ENCODE results near the gene SH3BGR.
"Not testable (repeated sequence)": the region's sequence is repeated elsewhere in the genome, so short reads cannot be mapped to it uniquely, and the experiment has no call there.

SH3BGR gene

GRCh38 chr21:39451332-39452206 is at the start of gene SH3BGR:
TSS of gene SH3BGR (plus strand) at chr21:39451970. CDS start at chr21:39452097, 127 bp downstream.
- no peak for DNase-seq (ENCODE audit: low read depth)

- DNase-seq (ENCODE audit: low read depth), result no peak
Measured at GRCh38 chr21:39406065-39406464, 45.7 kb upstream of the SH3BGR start.

- not testable (repeated sequence) for DNase-seq (ENCODE audit: low read depth)
Measured at GRCh38 chr21:39419204-39419603, 32.6 kb upstream of the SH3BGR start.

GRCh38 chr21:39422527-39423241 is 29.1 kb upstream of the SH3BGR start:
- no peak for DNase-seq (ENCODE audit: low read depth)

GRCh38 chr21:39429445-39429844 is 22.3 kb upstream of the SH3BGR start:
- no peak for DNase-seq (ENCODE audit: low read depth)

GRCh38 chr21:39430016-39430415 is 21.8 kb upstream of the SH3BGR start:
- no peak for DNase-seq (ENCODE audit: low read depth)

- DNase-seq (ENCODE audit: low read depth), result no peak
Measured at GRCh38 chr21:39430457-39430856, 21.3 kb upstream of the SH3BGR start.

- DNase-seq (ENCODE audit: low read depth), result no peak
Measured at GRCh38 chr21:39430954-39431353, 20.8 kb upstream of the SH3BGR start.

- no peak for DNase-seq (ENCODE audit: low read depth)
Measured at GRCh38 chr21:39434950-39435349, 16.8 kb upstream of the SH3BGR start.

GRCh38 chr21:39439232-39439631 is 12.5 kb upstream of the SH3BGR start:
- DNase-seq (ENCODE audit: low read depth), result no peak

GRCh38 chr21:39441502-39442475 is 10.0 kb upstream of the SH3BGR start:
- DNase-seq (ENCODE audit: low read depth), result peak; percentile 32

- no peak for DNase-seq (ENCODE audit: low read depth)
Measured at GRCh38 chr21:39444421-39445180, 7.2 kb upstream of the SH3BGR start.

GRCh38 chr21:39445321-39446269 is 6.2 kb upstream of the SH3BGR start, which contains the start of gene LCA5L:
TSS of gene LCA5L (minus strand) at chr21:39445778. CDS start at chr21:39428493, 17,285 bp downstream.
- DNase-seq (ENCODE audit: low read depth), result peak; percentile 93

- DNase-seq (ENCODE audit: low read depth), result no peak
Measured at GRCh38 chr21:39447264-39447663, 4.5 kb upstream of the SH3BGR start.

GRCh38 chr21:39452207-39452969 is 618 bp downstream of the SH3BGR start:
- DNase-seq (ENCODE audit: low read depth), result no peak

GRCh38 chr21:39452970-39453342 is 1.2 kb downstream of the SH3BGR start:
- DNase-seq (ENCODE audit: low read depth), result no peak

GRCh38 chr21:39453571-39454179 is 1.9 kb downstream of the SH3BGR start:
- DNase-seq (ENCODE audit: low read depth), result no peak

- DNase-seq (ENCODE audit: low read depth), result no peak
Measured at GRCh38 chr21:39454949-39455668, 3.3 kb downstream of the SH3BGR start.

Data from CMK (cell line).